IMR-90 (cell line): ENCODE results near the gene PTPRG.

Experiments used
- CTCF ChIP-seq: conservative IDR thresholded peaks from 2 replicates; pipeline ENCODE4 v1.5.1; 2012; ENCODE audit warnings: mild to moderate bottlenecking, low read depth, low read length, improper control_type of control experiment
- POLR2A ChIP-seq: IDR thresholded peaks from 2 replicates; pipeline ENCODE4 v1.6.1; 2012; ENCODE audit warnings: mild to moderate bottlenecking, low read depth, low read length

- TF ChIP-seq CTCF (no peak), POLR2A (no peak)
These were observed 648.6 kb downstream of the PTPRG start for GRCh38 chr3:62210011-62210410.
